HG03378 (cell line): Measurements from ENCODE around the gene ABR.

Experiments used
- ATAC-seq: cut with Tn5 transposase; IDR thresholded peaks from one replicate; pipeline ENCODE4 v1.9.1; 2021; ENCODE audit warnings: mild to moderate bottlenecking, moderate library complexity; ENCODE audit not compliant: unreplicated experiment

ABR gene

GRCh38 chr17:1011138-1011537, 168.6 kb downstream of the ABR start:
- ATAC-seq = no peak

- no peak for ATAC-seq
Measured at GRCh38 chr17:1010586-1010985, 169.2 kb downstream of the ABR start.

- no peak for ATAC-seq
Measured at GRCh38 chr17:1010086-1010450, 169.7 kb downstream of the ABR start.

- no peak for ATAC-seq
Measured at GRCh38 chr17:1009229-1010085, 170.3 kb downstream of the ABR start.

- ATAC-seq = no peak
Measured at GRCh38 chr17:1008008-1008761, 171.6 kb downstream of the ABR start.

GRCh38 chr17:1007310-1008007, 172.3 kb downstream of the ABR start:
- no peak for ATAC-seq

- no peak for ATAC-seq
Measured at GRCh38 chr17:1006054-1006453, 173.7 kb downstream of the ABR start.

GRCh38 chr17:1005361-1005946, 174.3 kb downstream of the ABR start:
- no peak for ATAC-seq

GRCh38 chr17:1004769-1005295, 174.9 kb downstream of the ABR start:
- ATAC-seq = no peak

GRCh38 chr17:1003972-1004768, 175.6 kb downstream of the ABR start:
- ATAC-seq = no peak

- ATAC-seq = no peak
Measured at GRCh38 chr17:1003633-1003971, 176.2 kb downstream of the ABR start.

GRCh38 chr17:1002771-1003555, 176.8 kb downstream of the ABR start:
- ATAC-seq = no peak

- no peak for ATAC-seq
Measured at GRCh38 chr17:1002412-1002753, 177.4 kb downstream of the ABR start.

- no peak for ATAC-seq
Measured at GRCh38 chr17:1001640-1002411, 178.0 kb downstream of the ABR start.

GRCh38 chr17:1000597-1001461, 179.0 kb downstream of the ABR start:
- ATAC-seq = no peak

- no peak for ATAC-seq
Measured at GRCh38 chr17:998111-998510, 181.7 kb downstream of the ABR start.

GRCh38 chr17:996554-997344, 183.0 kb downstream of the ABR start, which contains the start of gene TIMM22:
Gene TIMM22 (plus strand): TSS chr17:997129. CDS start chr17:997143, 14 bp downstream.
- peak; percentile 88 for ATAC-seq
